WTC11 (cell line): ENCODE results near the gene FABP3. TPM values are rescaled to one million over a fixed set of nuclear protein-coding genes. Genes with fewer than 3 reads are reported as not detected.

Source experiments
- ATAC-seq: fragments of 200-7000 bp; cut with Tn5 transposase; 2 replicates; pipeline ENCODE4 v1.10.0; 2021; ENCODE audit warnings: mild to moderate bottlenecking, moderate library complexity
- CTCF ChIA-PET: fragments of 300-600 bp; sonication (Branson Sonifier 250); formaldehyde crosslinking; loops from one replicate; lab custom pipeline; 2021; ENCODE audit warnings: antibody characterized with exemption; lab: Charles Lee
- POLR2A ChIA-PET: fragments of 350-600 bp; sonication (Branson Sonifier 250); formaldehyde crosslinking; loops from one replicate; lab custom pipeline; 2021; ENCODE audit warnings: antibody characterized with exemption; lab: Charles Lee
- DNase-seq: peaks from one replicate; pipeline ENCODE4 v3.0.0; 2021; ENCODE audit warnings: low spot score
- H3K27ac Mint-ChIP-seq: 2 replicates; pipeline ENCODE4 v1.8.0; 2021; ENCODE audit warnings: mixed read lengths
- H3K27me3 Mint-ChIP-seq: 2 replicates; pipeline ENCODE4 v1.8.0; 2021; ENCODE audit warnings: low read depth, mild to moderate bottlenecking, moderate library complexity, mixed read lengths
- H3K36me3 Mint-ChIP-seq: 2 replicates; pipeline ENCODE4 v1.8.0; 2021; ENCODE audit warnings: mixed read lengths
- H3K4me1 Mint-ChIP-seq: 2 replicates; pipeline ENCODE4 v1.8.0; 2022; ENCODE audit warnings: mixed read lengths
- H3K4me3 Mint-ChIP-seq: 2 replicates; pipeline ENCODE4 v1.8.0; 2021; ENCODE audit warnings: mild to moderate bottlenecking, moderate library complexity, mixed read lengths
- H3K9me3 Mint-ChIP-seq: 2 replicates; pipeline ENCODE4 v1.8.0; 2021; ENCODE audit warnings: mixed read lengths
- AR ChIP-seq: fragments of 250-450 bp; sonication (Bioruptor Pico); IDR thresholded peaks from 2 replicates; pipeline ENCODE4 v1.9.0; 2021; ENCODE audit warnings: mild to moderate bottlenecking
- CREM ChIP-seq: sonication (generic); formaldehyde crosslinking; IDR thresholded peaks from 2 replicates; pipeline ENCODE4 v1.8.1; 2022; ENCODE audit warnings: mild to moderate bottlenecking, missing genetic modification reagents, moderate library complexity
- ETV6 ChIP-seq: sonication (generic); formaldehyde crosslinking; IDR thresholded peaks from 2 replicates; pipeline ENCODE4 v1.8.1; 2022; ENCODE audit warnings: mild to moderate bottlenecking, missing genetic modification reagents
- FOXK1 ChIP-seq: sonication (generic); formaldehyde crosslinking; IDR thresholded peaks from 2 replicates; pipeline ENCODE4 v1.8.0; 2022; ENCODE audit warnings: mild to moderate bottlenecking, moderate library complexity, missing genetic modification reagents
- GRHL2 ChIP-seq: fragments of 250-450 bp; sonication (Bioruptor Pico); IDR thresholded peaks from 2 replicates; pipeline ENCODE4 v1.8.0; 2022; ENCODE audit warnings: mild to moderate bottlenecking, moderate library complexity; ENCODE audit not compliant: insufficient replicate concordance, severe bottlenecking
- MAX ChIP-seq: sonication (generic); formaldehyde crosslinking; IDR thresholded peaks from 2 replicates; pipeline ENCODE4 v1.8.0; 2022; ENCODE audit warnings: mild to moderate bottlenecking, missing genetic modification reagents
- NFE2L1 ChIP-seq: sonication (generic); formaldehyde crosslinking; IDR thresholded peaks from 2 replicates; pipeline ENCODE4 v1.8.1; 2023; ENCODE audit warnings: missing genetic modification reagents
- NR3C1 ChIP-seq: sonication (generic); formaldehyde crosslinking; conservative IDR thresholded peaks from 2 replicates; pipeline ENCODE4 v1.8.1; 2023; ENCODE audit warnings: low read depth, mild to moderate bottlenecking, missing genetic modification reagents
- OVOL2 ChIP-seq: fragments of 250-450 bp; sonication (Bioruptor Pico); IDR thresholded peaks from 2 replicates; pipeline ENCODE4 v1.9.0; 2021; ENCODE audit warnings: mild to moderate bottlenecking, borderline replicate concordance
- RORB ChIP-seq: fragments of 250-450 bp; sonication (Bioruptor Pico); IDR thresholded peaks from 2 replicates; pipeline ENCODE4 v1.9.0; 2021; ENCODE audit warnings: mild to moderate bottlenecking
- TEAD1 ChIP-seq: sonication (generic); formaldehyde crosslinking; IDR thresholded peaks from 2 replicates; pipeline ENCODE4 v1.8.0; 2022; ENCODE audit warnings: mild to moderate bottlenecking, missing genetic modification reagents
- USF1 ChIP-seq: sonication (generic); formaldehyde crosslinking; IDR thresholded peaks from 2 replicates; pipeline ENCODE4 v1.8.0; 2022; ENCODE audit warnings: mild to moderate bottlenecking, missing genetic modification reagents
- ZBTB21 ChIP-seq: sonication (generic); formaldehyde crosslinking; IDR thresholded peaks from 2 replicates; pipeline ENCODE4 v1.8.1; 2023; ENCODE audit warnings: mild to moderate bottlenecking, missing genetic modification reagents, borderline replicate concordance
- ZNF232 ChIP-seq: sonication (generic); formaldehyde crosslinking; IDR thresholded peaks from 2 replicates; pipeline ENCODE4 v1.8.0; 2022; ENCODE audit warnings: mild to moderate bottlenecking, missing genetic modification reagents
- ZNF425 ChIP-seq: fragments of 250-450 bp; sonication (Bioruptor Pico); conservative IDR thresholded peaks from 2 replicates; pipeline ENCODE4 v1.9.0; 2021; ENCODE audit warnings: mild to moderate bottlenecking
- total RNA-seq: library from RNA; stranded (reverse); gene quantifications from 3 replicates; pipeline ENCODE4 v1.2.3, GENCODE V29; 2021

Gene FABP3
- total RNA-seq, 1 experiment from 2014 or later = 25.0 TPM

- TF ChIP-seq ZNF425 (no peak), OVOL2 (no peak), ZBTB21 (CRISPR knock-in tag) (no peak), MAX (CRISPR knock-in tag) (no peak)
Measured at GRCh38 chr1:31380181-31380580, 7.3 kb upstream of the FABP3 start (continued).

- H3K27ac Mint-ChIP-seq = no peak overlapping the region
- peaks cover 3% of the 10 kb centered on the region for H3K27me3 Mint-ChIP-seq
- no peak for TF ChIP-seq ZBTB21 (CRISPR knock-in tag)
- TF ChIP-seq USF1 = no peak
- TF ChIP-seq NFE2L1 (CRISPR knock-in tag) = no peak
- TF ChIP-seq TEAD1 = no peak
- ChIA-PET CTCF (interaction anchor here (1.2 to 3.6 kb wide), 4 partner anchors 17 to 194 kb away, joined by 7 to 20 read pairs (median 8); no protein-coding TSS in a partner anchor), POLR2A (no interaction called here)
- H3K9me3 Mint-ChIP-seq = no peaks in the 10 kb centered on the region
- no peak overlapping the region for H3K4me3 Mint-ChIP-seq
- peaks cover 36% of the 10 kb centered on the region for H3K4me1 Mint-ChIP-seq
- no peaks in the 10 kb centered on the region for H3K36me3 Mint-ChIP-seq
- DNase-seq (no peak), ATAC-seq (no peak)
Measured at GRCh38 chr1:31378001-31378400, 5.1 kb upstream of the FABP3 start.

GRCh38 chr1:31377364-31377863 is 4.5 kb upstream of the FABP3 start:
- no peak for TF ChIP-seq AR (CRISPR knock-in tag)
- TF ChIP-seq ETV6 (CRISPR knock-in tag) = no peak
- TF ChIP-seq NR3C1 = no peak
- TF ChIP-seq ZNF232 = no peak
- no peak for TF ChIP-seq ZBTB21 (CRISPR knock-in tag)
- TF ChIP-seq CREM = no peak
- no peak for TF ChIP-seq FOXK1 (CRISPR knock-in tag)
- no peak for TF ChIP-seq GRHL2
- no peak for TF ChIP-seq RORB (CRISPR knock-in tag)
- POLR2A ChIA-PET = no interaction called here

More at GRCh38 chr1:31377364-31377863, 4.5 kb upstream of the FABP3 start:
- Mint-ChIP-seq H3K36me3 (no peaks in the 10 kb centered on the region), H3K27me3 (peaks cover 5% of the 10 kb centered on the region), H3K27ac (no peak overlapping the region), H3K4me3 (no peak overlapping the region), H3K4me1 (peaks cover 41% of the 10 kb centered on the region), H3K9me3 (no peaks in the 10 kb centered on the region)
- DNase-seq (no peak), ATAC-seq (no peak)
- CTCF ChIA-PET = interaction anchor here (0.6 to 3.6 kb wide), 7 partner anchors 17 to 196 kb away, joined by 3 to 20 read pairs (median 7); no protein-coding TSS in a partner anchor
